PC-9 (cell line): ENCODE measurements around the gene RIMBP2. TPM values are rescaled to one million over a fixed set of nuclear protein-coding genes. Genes with fewer than 3 reads are reported as not detected.

Source experiments
- BruUV-seq: library from RNA; stranded (reverse); fragments of 400-500 nt; replicated peaks from 2 replicates; lab custom pipeline; 2021; lab: Mats Ljungman, UMichigan
- CTCF ChIA-PET: fragments of 300-600 bp; sonication (Branson Sonifier 250); formaldehyde crosslinking; loops from one replicate; lab custom pipeline; 2022; ENCODE audit warnings: antibody characterized with exemption; lab: Charles Lee
- POLR2A ChIA-PET: fragments of 300-600 bp; sonication (Branson Sonifier 250); formaldehyde crosslinking; loops from one replicate; lab custom pipeline; 2022; ENCODE audit warnings: antibody characterized with exemption; ENCODE audit not compliant: unreplicated experiment; lab: Charles Lee
- DNase-seq, 2 experiments: peaks; one replicate each; pipeline versions ENCODE4 v3.0.0 to v3.0.0-alpha.2; 2015 to 2022; ENCODE audit warnings: mixed read lengths in 1 of 2
- H2AFZ ChIP-seq: fragments of 200-600 bp; sonication (generic); 2 replicates; pipeline ENCODE4 v1.8.1; 2017; ENCODE audit warnings: antibody characterized with exemption
- H3F3A ChIP-seq: fragments of 200-600 bp; sonication (generic); 2 replicates; pipeline ENCODE4 v1.8.1; 2017; ENCODE audit warnings: antibody characterized with exemption, mild to moderate bottlenecking, low read depth; ENCODE audit not compliant: insufficient read depth
- H3K27ac ChIP-seq: fragments of 200-600 bp; sonication (generic); 2 replicates; pipeline ENCODE4 v1.6.1; 2016; ENCODE audit warnings: mixed run types
- H3K27me3 ChIP-seq: fragments of 200-600 bp; sonication (generic); 2 replicates; pipeline ENCODE4 v1.6.1; 2016; ENCODE audit warnings: low read depth, mixed run types; ENCODE audit not compliant: insufficient read depth
- H3K36me3 ChIP-seq: fragments of 200-600 bp; sonication (generic); 2 replicates; pipeline ENCODE4 v1.6.1; 2016; ENCODE audit warnings: low read depth, mixed run types
- H3K4me1 ChIP-seq: fragments of 200-600 bp; sonication (generic); replicated peaks from 2 replicates; pipeline ENCODE4 v1.6.1; 2016; ENCODE audit warnings: mixed run types; ENCODE audit not compliant: insufficient read depth
- H3K4me2 ChIP-seq: fragments of 200-600 bp; sonication (generic); 2 replicates; pipeline ENCODE4 v1.6.1; 2017; ENCODE audit warnings: mixed run types
- H3K4me3 ChIP-seq: fragments of 200-600 bp; sonication (generic); 2 replicates; pipeline ENCODE4 v1.6.1; 2016; ENCODE audit warnings: mixed run types
- H3K79me2 ChIP-seq: fragments of 200-600 bp; sonication (generic); 2 replicates; pipeline ENCODE4 v1.6.1; 2017; ENCODE audit warnings: low read depth, mixed run types
- H3K9me2 ChIP-seq: fragments of 200-600 bp; sonication (generic); 2 replicates; pipeline ENCODE4 v1.8.1; 2017; ENCODE audit warnings: mild to moderate bottlenecking; ENCODE audit not compliant: insufficient read depth
- H3K9me3 ChIP-seq: fragments of 200-600 bp; sonication (generic); 2 replicates; pipeline ENCODE4 v1.8.1; 2016; ENCODE audit warnings: low read depth; ENCODE audit not compliant: insufficient read depth
- H4K20me1 ChIP-seq: fragments of 200-600 bp; sonication (generic); 2 replicates; pipeline ENCODE4 v1.8.1; 2017; ENCODE audit not compliant: insufficient read depth
- CTCF ChIP-seq: fragments of 200-600 bp; sonication (generic); conservative IDR thresholded peaks from 2 replicates; pipeline ENCODE4 v1.6.1; 2017; ENCODE audit warnings: mixed run types, antibody characterized with exemption, mild to moderate bottlenecking, moderate library complexity
- EZH2 ChIP-seq: fragments of 200-600 bp; sonication (generic); IDR thresholded peaks from 2 replicates; pipeline ENCODE4 v1.8.0; 2017; ENCODE audit warnings: antibody characterized with exemption, low read depth
- intact Hi-C: fragments of 100-400 bp; cut with micrococcal nuclease; formaldehyde crosslinking; loops from one replicate; pipeline ENCODE4 v1.10.0; 2022; ENCODE audit not compliant: unreplicated experiment
- total RNA-seq: library from RNA; stranded (reverse); gene quantifications from 2 replicates; pipeline ENCODE4 v1.2.3, GENCODE V29; 2021

The RIMBP2 gene
- total RNA-seq, 1 experiment from 2014 or later, result not detected

GRCh38 chr12:130714091-130714590, 2.0 kb downstream of the RIMBP2 start:
- BruUV-seq, result no TSS peak
- Histone ChIP-seq H3K4me3 (no peak overlapping the region), H3K9me3 (no peaks in the 10 kb centered on the region), H3K4me1 (no peaks in the 10 kb centered on the region), H4K20me1 (no peaks in the 10 kb centered on the region), H2AFZ (no peak overlapping the region), H3K27me3 (peaks cover 87% of the 10 kb centered on the region), H3F3A (no peaks in the 10 kb centered on the region), H3K4me2 (no peak overlapping the region), H3K79me2 (no peaks in the 10 kb centered on the region), H3K27ac (no peak overlapping the region), H3K36me3 (no peaks in the 10 kb centered on the region), H3K9me2 (no peaks in the 10 kb centered on the region)
- POLR2A ChIA-PET, result no interaction called here
- CTCF ChIA-PET, result no interaction called here
- TF ChIP-seq CTCF (no peak), EZH2 (no peak)
- intact Hi-C loops, result no loop called here
- DNase-seq, result no peak

GRCh38 chr12:130713581-130713991, 2.5 kb downstream of the RIMBP2 start:
- Histone ChIP-seq H3K79me2 (no peaks in the 10 kb centered on the region), H3K9me3 (no peaks in the 10 kb centered on the region), H3K4me3 (no peak overlapping the region), H3K27ac (no peak overlapping the region), H3K36me3 (no peaks in the 10 kb centered on the region), H3K9me2 (no peaks in the 10 kb centered on the region), H3K27me3 (peaks cover 93% of the 10 kb centered on the region), H3F3A (no peaks in the 10 kb centered on the region), H2AFZ (no peak overlapping the region), H3K4me2 (no peak overlapping the region), H3K4me1 (no peaks in the 10 kb centered on the region), H4K20me1 (no peaks in the 10 kb centered on the region)
- no peak for DNase-seq
- intact Hi-C loops, result no loop called here
- BruUV-seq, result no TSS peak
- no peak for TF ChIP-seq EZH2
- no peak for TF ChIP-seq CTCF
- ChIA-PET CTCF (no interaction called here), POLR2A (no interaction called here)

- no peaks in the 10 kb centered on the region for H3K79me2 ChIP-seq
- H3F3A ChIP-seq, result no peaks in the 10 kb centered on the region
- no peak overlapping the region for H3K27ac ChIP-seq
- CTCF ChIA-PET, result no interaction called here
- intact Hi-C loops, result no loop called here
- DNase-seq, result no peak
- no peak overlapping the region for H3K4me3 ChIP-seq
- POLR2A ChIA-PET, result interaction anchor here (0.6 kb wide), 1 partner anchor 87 kb away, joined by 4 read pairs; no protein-coding TSS in a partner anchor
- no peak overlapping the region for H3K4me2 ChIP-seq
- no peaks in the 10 kb centered on the region for H3K9me2 ChIP-seq
- H2AFZ ChIP-seq, result no peak overlapping the region
- TF ChIP-seq CTCF (no peak), EZH2 (no peak)
- H3K9me3 ChIP-seq, result no peaks in the 10 kb centered on the region
- no TSS peak for BruUV-seq
- no peaks in the 10 kb centered on the region for H4K20me1 ChIP-seq
- no peaks in the 10 kb centered on the region for H3K4me1 ChIP-seq
- H3K27me3 ChIP-seq, result peaks cover 95% of the 10 kb centered on the region
- no peaks in the 10 kb centered on the region for H3K36me3 ChIP-seq
Measured at GRCh38 chr12:130712346-130713065, 3.6 kb downstream of the RIMBP2 start.
